ENCODE results near the gene GPATCH2L.

DNA sequence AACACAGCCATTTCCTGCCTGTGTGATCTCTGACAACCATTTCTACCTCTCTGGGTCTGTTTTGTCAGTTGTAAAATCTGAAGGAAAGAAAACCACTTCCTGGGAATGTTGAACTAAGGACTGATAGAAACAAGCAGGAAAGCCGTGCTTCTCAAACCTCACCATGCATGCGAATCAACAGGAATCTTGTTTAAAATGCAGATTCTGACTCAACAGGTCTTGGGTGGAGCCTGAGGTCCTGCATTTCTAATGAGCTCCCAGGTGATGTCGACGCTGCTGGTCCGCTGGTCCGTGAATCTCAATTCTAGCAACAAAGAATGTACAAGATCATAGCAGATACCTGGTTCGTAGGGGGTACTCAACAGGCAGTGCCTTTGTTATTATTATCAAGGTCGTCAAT lies 38.0 kb upstream of the GPATCH2L start:
- TF ChIP-seq, protein P1, sequence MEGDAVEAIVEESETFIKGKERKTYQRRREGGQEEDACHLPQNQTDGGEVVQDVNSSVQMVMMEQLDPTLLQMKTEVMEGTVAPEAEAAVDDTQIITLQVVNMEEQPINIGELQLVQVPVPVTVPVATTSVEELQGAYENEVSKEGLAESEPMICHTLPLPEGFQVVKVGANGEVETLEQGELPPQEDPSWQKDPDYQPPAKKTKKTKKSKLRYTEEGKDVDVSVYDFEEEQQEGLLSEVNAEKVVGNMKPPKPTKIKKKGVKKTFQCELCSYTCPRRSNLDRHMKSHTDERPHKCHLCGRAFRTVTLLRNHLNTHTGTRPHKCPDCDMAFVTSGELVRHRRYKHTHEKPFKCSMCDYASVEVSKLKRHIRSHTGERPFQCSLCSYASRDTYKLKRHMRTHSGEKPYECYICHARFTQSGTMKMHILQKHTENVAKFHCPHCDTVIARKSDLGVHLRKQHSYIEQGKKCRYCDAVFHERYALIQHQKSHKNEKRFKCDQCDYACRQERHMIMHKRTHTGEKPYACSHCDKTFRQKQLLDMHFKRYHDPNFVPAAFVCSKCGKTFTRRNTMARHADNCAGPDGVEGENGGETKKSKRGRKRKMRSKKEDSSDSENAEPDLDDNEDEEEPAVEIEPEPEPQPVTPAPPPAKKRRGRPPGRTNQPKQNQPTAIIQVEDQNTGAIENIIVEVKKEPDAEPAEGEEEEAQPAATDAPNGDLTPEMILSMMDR (optimal IDR thresholded peaks at IDR 0.05 in 1 of 3, IDR thresholded peaks at IDR 0.05 in 1 of 3, conservative IDR thresholded peaks at IDR 0.05 in 1 of 3; ENCODE audit: extremely low read depth in 1 of 3, insufficient read depth in 2 of 3, low read length in 3 of 3): no peak
- no peak for TF ChIP-seq EZH2 (IDR thresholded peaks at IDR 0.05; ENCODE audit: low read length)
